Measurements from ENCODE around the gene BMS1. TPM values are rescaled to one million over a fixed set of nuclear protein-coding genes. Genes with fewer than 3 reads are reported as not detected.
"Not testable (repeated sequence)": the region's sequence is repeated elsewhere in the genome, so short reads cannot be mapped to it uniquely, and the experiment has no call there.

Gene BMS1
- polyA plus RNA-seq, 1 experiment = 2.7 TPM

DNA sequence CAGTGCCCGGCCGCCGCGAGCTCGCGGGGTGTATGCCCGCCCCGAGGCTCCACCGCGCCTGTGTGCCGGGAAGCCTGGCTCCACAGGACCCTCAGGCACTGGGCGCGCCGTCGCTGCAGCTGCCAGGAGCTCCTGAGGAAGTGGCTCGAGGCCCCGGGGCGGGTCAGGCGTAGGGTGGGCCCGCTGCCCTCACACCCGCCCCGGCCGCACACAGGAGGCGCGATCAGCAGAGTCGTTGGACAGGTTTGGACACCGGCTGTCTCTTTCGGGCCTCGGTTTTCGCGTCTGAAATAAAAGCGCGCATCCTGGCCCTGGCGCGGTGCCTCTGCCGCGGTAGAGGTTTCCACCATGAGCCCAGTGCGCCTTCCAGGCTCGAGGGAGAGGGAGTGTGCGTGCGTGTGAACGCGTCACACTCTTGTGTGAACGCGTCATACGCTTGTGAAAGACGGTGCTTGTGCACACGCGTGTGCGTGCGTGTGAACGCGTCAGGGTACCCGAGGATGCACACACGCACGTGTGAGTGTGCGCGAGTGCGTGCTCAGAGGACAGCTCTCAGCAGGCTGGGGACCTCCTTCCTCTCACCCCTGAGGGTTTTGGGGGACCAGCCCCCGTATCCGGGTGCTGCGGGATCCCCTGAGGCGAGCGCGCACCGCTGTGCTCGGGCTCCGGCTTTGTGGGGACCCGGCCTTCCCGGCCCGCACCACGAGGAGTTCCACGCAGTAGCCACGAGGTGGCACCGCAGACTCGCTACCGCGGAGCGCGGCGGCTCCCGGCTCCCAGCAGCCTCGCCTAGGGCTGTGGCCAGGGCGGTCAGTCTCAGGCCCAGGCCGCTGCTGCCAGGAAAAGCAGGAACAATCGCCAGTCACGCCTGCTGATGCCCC is 83.8 kb downstream of the BMS1 start:
- ChIA-PET CTCF (interaction anchor here (0.6 to 6.5 kb wide), 17 partner anchors 10 to 483 kb away, joined by 3 to 57 read pairs (median 3); no protein-coding TSS in a partner anchor), POLR2A (no interaction called here)
- DNase-seq (ENCODE audit: low read depth) = no peak
- peak overlapping the region; percentile 7; the same call in 1 of the 2 replicates for H3K4me3 ChIP-seq (ENCODE audit: low read depth, low read length)
- TF ChIP-seq, protein P1, sequence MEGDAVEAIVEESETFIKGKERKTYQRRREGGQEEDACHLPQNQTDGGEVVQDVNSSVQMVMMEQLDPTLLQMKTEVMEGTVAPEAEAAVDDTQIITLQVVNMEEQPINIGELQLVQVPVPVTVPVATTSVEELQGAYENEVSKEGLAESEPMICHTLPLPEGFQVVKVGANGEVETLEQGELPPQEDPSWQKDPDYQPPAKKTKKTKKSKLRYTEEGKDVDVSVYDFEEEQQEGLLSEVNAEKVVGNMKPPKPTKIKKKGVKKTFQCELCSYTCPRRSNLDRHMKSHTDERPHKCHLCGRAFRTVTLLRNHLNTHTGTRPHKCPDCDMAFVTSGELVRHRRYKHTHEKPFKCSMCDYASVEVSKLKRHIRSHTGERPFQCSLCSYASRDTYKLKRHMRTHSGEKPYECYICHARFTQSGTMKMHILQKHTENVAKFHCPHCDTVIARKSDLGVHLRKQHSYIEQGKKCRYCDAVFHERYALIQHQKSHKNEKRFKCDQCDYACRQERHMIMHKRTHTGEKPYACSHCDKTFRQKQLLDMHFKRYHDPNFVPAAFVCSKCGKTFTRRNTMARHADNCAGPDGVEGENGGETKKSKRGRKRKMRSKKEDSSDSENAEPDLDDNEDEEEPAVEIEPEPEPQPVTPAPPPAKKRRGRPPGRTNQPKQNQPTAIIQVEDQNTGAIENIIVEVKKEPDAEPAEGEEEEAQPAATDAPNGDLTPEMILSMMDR (IDR thresholded peaks at IDR 0.05; ENCODE audit: insufficient read depth, low read depth, low read length) = peak; percentile 81
- no peaks in the 10 kb centered on the region for H3K36me3 ChIP-seq (ENCODE audit: control insufficient read depth, insufficient read depth, low read length)
- peaks cover 7% of the 10 kb centered on the region for H3K27me3 ChIP-seq (ENCODE audit: control insufficient read depth, insufficient read depth, low read length)

DNA sequence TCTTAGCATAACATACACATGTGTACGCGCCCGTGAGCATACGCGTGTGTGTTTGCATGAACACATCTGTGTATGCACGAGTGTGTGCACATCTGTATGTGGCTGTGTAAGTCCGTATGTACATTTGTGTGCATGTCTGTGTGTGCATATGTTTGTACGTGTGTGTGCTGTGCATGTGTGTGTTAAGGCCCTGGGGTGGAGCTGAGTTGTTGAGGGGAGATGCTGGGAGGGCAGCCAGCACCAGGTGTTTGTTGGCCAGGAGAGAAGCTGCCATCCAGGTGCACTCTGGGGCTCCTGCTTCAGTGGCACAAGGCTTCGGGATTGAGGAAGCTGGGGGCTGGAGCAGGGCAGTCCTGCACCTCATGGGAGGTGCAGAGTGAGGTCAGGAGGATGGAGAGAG is 85.0 kb downstream of the BMS1 start:
- peaks cover 6% of the 10 kb centered on the region; the same call in 1 of the 2 replicates for H3K27me3 ChIP-seq (ENCODE audit: control insufficient read depth, insufficient read depth, low read length)
- ChIA-PET CTCF (interaction anchor here (0.7 to 6.5 kb wide), 6 partner anchors 232 to 481 kb away, joined by 3 to 57 read pairs (median 4); no protein-coding TSS in a partner anchor), POLR2A (no interaction called here)
- TF ChIP-seq, protein P1 (IDR thresholded peaks at IDR 0.05; ENCODE audit: insufficient read depth, low read depth, low read length) = no peak
- H3K4me3 ChIP-seq (ENCODE audit: low read depth, low read length) = no peak overlapping the region
- H3K36me3 ChIP-seq (ENCODE audit: control insufficient read depth, insufficient read depth, low read length) = no peaks in the 10 kb centered on the region
- no peak for DNase-seq (ENCODE audit: low read depth)

DNA sequence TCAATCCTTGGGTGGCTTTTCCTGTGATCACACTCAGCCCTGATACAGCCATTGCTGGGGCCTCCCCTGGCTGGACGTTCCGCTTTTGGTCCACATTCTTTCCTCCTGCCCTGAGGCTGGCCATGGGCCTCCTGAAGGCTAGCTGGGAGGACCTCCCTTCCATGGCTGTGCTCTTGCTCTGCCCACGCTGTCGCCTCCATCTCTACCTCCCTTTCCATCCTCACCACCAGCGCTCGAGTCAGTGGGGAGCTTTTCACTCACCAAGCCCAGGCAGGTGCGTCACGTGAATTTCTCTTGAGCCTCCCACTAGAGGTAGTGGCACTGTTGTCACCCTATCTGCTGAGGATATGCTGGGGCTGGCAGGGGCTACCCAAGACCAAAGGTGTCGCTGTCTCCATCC is 85.9 kb downstream of the BMS1 start:
- peaks cover 6% of the 10 kb centered on the region; the same call in 1 of the 2 replicates for H3K27me3 ChIP-seq (ENCODE audit: control insufficient read depth, insufficient read depth, low read length)
- ChIA-PET CTCF (interaction anchor here (0.7 to 6.5 kb wide), 2 partner anchors 119 to 236 kb away, joined by 4 to 57 read pairs; no protein-coding TSS in a partner anchor), POLR2A (no interaction called here)
- TF ChIP-seq, protein P1 (IDR thresholded peaks at IDR 0.05; ENCODE audit: insufficient read depth, low read depth, low read length) = no peak
- no peaks in the 10 kb centered on the region for H3K36me3 ChIP-seq (ENCODE audit: control insufficient read depth, insufficient read depth, low read length)
- H3K4me3 ChIP-seq (ENCODE audit: low read depth, low read length) = no peak overlapping the region
- DNase-seq (ENCODE audit: low read depth) = no peak

DNA sequence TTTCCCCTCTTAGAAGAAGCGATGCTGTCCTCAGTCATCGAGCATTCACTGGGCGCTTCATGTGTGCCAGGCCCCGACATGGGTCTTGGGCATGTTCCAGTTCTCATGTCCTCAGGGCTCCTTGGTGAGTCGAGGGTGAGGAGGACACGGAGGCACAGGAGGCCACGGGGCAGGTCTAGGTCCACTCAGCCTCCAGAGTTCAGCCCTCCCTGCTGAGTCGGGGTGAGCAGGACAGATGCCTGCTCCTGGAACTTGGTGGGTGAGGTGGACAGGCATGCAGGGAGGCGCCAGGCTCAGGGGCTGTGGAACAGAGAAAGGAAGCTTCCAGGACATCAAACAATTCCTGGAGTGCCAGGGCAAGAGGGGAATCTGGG is 87.4 kb downstream of the BMS1 start:
- 0 out of 2 replicates have a peak, but pooled peaks cover 4% of the 10 kb centered on the region for H3K27me3 ChIP-seq (ENCODE audit: control insufficient read depth, insufficient read depth, low read length)
- TF ChIP-seq, protein P1 (IDR thresholded peaks at IDR 0.05; ENCODE audit: insufficient read depth, low read depth, low read length) = no peak
- CTCF ChIA-PET = no interaction called here
- H3K36me3 ChIP-seq (ENCODE audit: control insufficient read depth, insufficient read depth, low read length) = no peaks in the 10 kb centered on the region
- POLR2A ChIA-PET = no interaction called here
- DNase-seq (ENCODE audit: low read depth) = no peak
- no peak overlapping the region for H3K4me3 ChIP-seq (ENCODE audit: low read depth, low read length)

DNA sequence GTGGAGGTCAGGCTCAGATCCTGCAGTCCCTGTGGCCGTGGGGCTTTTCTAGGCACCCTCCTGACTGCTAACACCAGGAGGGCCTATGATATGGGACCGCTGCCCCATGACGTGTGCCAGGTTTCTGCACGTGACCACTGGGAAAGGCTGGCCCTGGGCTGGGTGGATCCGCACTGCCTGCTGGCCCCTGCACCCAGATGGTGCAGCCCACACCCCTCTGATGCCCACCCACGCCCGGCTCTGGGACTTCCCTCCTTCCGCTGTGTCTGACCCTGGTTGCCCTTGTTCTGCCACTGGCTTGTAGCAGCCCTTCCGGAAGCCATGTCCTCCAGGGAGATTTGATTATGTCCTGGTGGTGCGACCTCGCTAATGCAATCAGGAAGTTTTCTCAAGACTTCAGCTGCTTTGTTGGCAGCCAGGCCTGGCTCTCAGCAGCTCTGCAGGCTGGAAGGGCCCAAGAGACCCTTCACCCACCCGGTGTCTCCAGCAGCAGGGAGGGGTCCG is 88.6 kb downstream of the BMS1 start:
- DNase-seq (ENCODE audit: low read depth); H3K27me3 ChIP-seq (ENCODE audit: control insufficient read depth, insufficient read depth, low read length); H3K4me3 ChIP-seq (ENCODE audit: low read depth, low read length); POLR2A ChIA-PET; H3K36me3 ChIP-seq (ENCODE audit: control insufficient read depth, insufficient read depth, low read length); CTCF ChIA-PET: not testable (repeated sequence)
